K562 (cell line): Measurements from ENCODE around the gene RPL22. TPM values are rescaled to one million over a fixed set of nuclear protein-coding genes. Genes with fewer than 3 reads are reported as not detected.

ENCODE experiments used
- polyA plus RNA-seq, 8 experiments: library from polyadenylated mRNA; depleted of rRNA in 4 of 8; stranded (reverse) in 5 of 8; unstranded in 3 of 8; fragments of >200 nt; fragmentation: Nextera tagmentation in 2 of 8; fragmentation: Illumina TruSeq in 1 of 8; extraction: Ambion mirVana in 2 of 8; extraction: Trizol in 1 of 8; gene quantifications; 2 replicates each; pipeline versions ENCODE4 v1.2.1 to v1.2.3, GENCODE V29; 2011 to 2014; ENCODE audit warnings: inconsistent platforms in 1 of 8, missing spikeins in 1 of 8
- total RNA-seq, 7 experiments: library from RNA; depleted of rRNA in 6 of 7; stranded (reverse); fragments of >200 nt in 6 of 7; fragmentation: Illumina TruSeq in 2 of 7; extraction: Trizol in 2 of 7; gene quantifications; 2 replicates each; pipeline versions ENCODE4 v1.2.1 to v1.2.3, GENCODE V29; 2011 to 2021; ENCODE audit warnings: low replicate concordance in 1 of 7

Gene RPL22
- total and polyA plus RNA-seq, 9 of the 15 experiments (the other 6 are each of a cell fraction or from before 2014, with no cell fraction given): 467 to 1,165 (median 607) TPM

Other genes with a start within 250 kb of the RPL22 start
Only the 7 nearest of the 10 such genes appear.
- gene KCNAB2, start 153.7 kb downstream of the RPL22 start, total RNA-seq (2014; rRNA removed): 4.0 and 11.1 TPM in 2 replicates
- gene KCNAB2, start 153.7 kb downstream of the RPL22 start, total RNA-seq (2014; rRNA removed; fragmentation: Illumina TruSeq; extraction: Trizol): 7.1 and 7.2 TPM in 2 replicates
- 6.1 and 6.4 TPM in 2 replicates for gene KCNAB2, start 153.7 kb downstream of the RPL22 start, total RNA-seq (2015; rRNA removed; fragmentation: Illumina TruSeq; extraction: Trizol)
- 14.7 and 15.8 TPM in 2 replicates for gene KCNAB2, start 153.7 kb downstream of the RPL22 start, total RNA-seq (2021)
- gene KCNAB2, start 153.7 kb downstream of the RPL22 start, polyA plus RNA-seq (2011; rRNA removed): 5.8 and 7.4 TPM in 2 replicates
- 8.1 and 8.2 TPM in 2 replicates for gene KCNAB2, start 153.7 kb downstream of the RPL22 start, polyA plus RNA-seq (2014; fragmentation: Illumina TruSeq; extraction: Trizol)
- 1 to 10 TPM; 1.8 to 2.4 TPM for gene KCNAB2, start 153.7 kb downstream of the RPL22 start, polyA plus RNA-seq (2014; fragmentation: Nextera tagmentation; extraction: Ambion mirVana)
- 8.3 and 10.8 TPM in 2 replicates for gene KCNAB2, start 153.7 kb downstream of the RPL22 start, polyA plus RNA-seq (2014; rRNA removed)
- gene CHD5, start 19.3 kb downstream of the RPL22 start, total RNA-seq (2014; rRNA removed): 0.18 and 0.49 TPM in 2 replicates
- 0.04 and 0.06 TPM in 2 replicates for gene CHD5, start 19.3 kb downstream of the RPL22 start, total RNA-seq (2014; rRNA removed; fragmentation: Illumina TruSeq; extraction: Trizol)
- 0.04 and 0.07 TPM in 2 replicates for gene CHD5, start 19.3 kb downstream of the RPL22 start, total RNA-seq (2015; rRNA removed; fragmentation: Illumina TruSeq; extraction: Trizol)
- 0.09 and 0.16 TPM in 2 replicates for gene CHD5, start 19.3 kb downstream of the RPL22 start, total RNA-seq (2021)
- 0.11 and 0.16 TPM in 2 replicates for gene CHD5, start 19.3 kb downstream of the RPL22 start, polyA plus RNA-seq (2011; rRNA removed)
- 0.03 and 0.39 TPM in 2 replicates for gene CHD5, start 19.3 kb downstream of the RPL22 start, polyA plus RNA-seq (2014; fragmentation: Illumina TruSeq; extraction: Trizol)
- not detected for gene CHD5, start 19.3 kb downstream of the RPL22 start, polyA plus RNA-seq (2014; fragmentation: Nextera tagmentation; extraction: Ambion mirVana)
- gene CHD5, start 19.3 kb downstream of the RPL22 start, polyA plus RNA-seq (2014; rRNA removed): 0.51 and 0.52 TPM in 2 replicates
- gene RNF207, start 6.5 kb upstream of the RPL22 start, total RNA-seq (2014; rRNA removed): 16.8 and 17.8 TPM in 2 replicates
- 5.3 and 7.0 TPM in 2 replicates for gene RNF207, start 6.5 kb upstream of the RPL22 start, total RNA-seq (2014; rRNA removed; fragmentation: Illumina TruSeq; extraction: Trizol)
- 10.9 and 12.9 TPM in 2 replicates for gene RNF207, start 6.5 kb upstream of the RPL22 start, total RNA-seq (2015; rRNA removed; fragmentation: Illumina TruSeq; extraction: Trizol)
- 21.7 and 26.6 TPM in 2 replicates for gene RNF207, start 6.5 kb upstream of the RPL22 start, total RNA-seq (2021)
- 10.8 and 17.6 TPM in 2 replicates for gene RNF207, start 6.5 kb upstream of the RPL22 start, polyA plus RNA-seq (2011; rRNA removed)
- 13.4 and 14.7 TPM in 2 replicates for gene RNF207, start 6.5 kb upstream of the RPL22 start, polyA plus RNA-seq (2014; fragmentation: Illumina TruSeq; extraction: Trizol)
- 1 to 10 TPM; 2.7 to 4.3 TPM for gene RNF207, start 6.5 kb upstream of the RPL22 start, polyA plus RNA-seq (2014; fragmentation: Nextera tagmentation; extraction: Ambion mirVana)
- gene RNF207, start 6.5 kb upstream of the RPL22 start, polyA plus RNA-seq (2014; rRNA removed): 30.6 and 37.1 TPM in 2 replicates
- gene ICMT, start 36.4 kb upstream of the RPL22 start, total RNA-seq (2014; rRNA removed): 58.3 and 62.9 TPM in 2 replicates
- 56.6 and 58.2 TPM in 2 replicates for gene ICMT, start 36.4 kb upstream of the RPL22 start, total RNA-seq (2014; rRNA removed; fragmentation: Illumina TruSeq; extraction: Trizol)
- gene ICMT, start 36.4 kb upstream of the RPL22 start, total RNA-seq (2015; rRNA removed; fragmentation: Illumina TruSeq; extraction: Trizol): 63.3 and 67.4 TPM in 2 replicates
- gene ICMT, start 36.4 kb upstream of the RPL22 start, total RNA-seq (2021): 63.7 and 74.3 TPM in 2 replicates
- 36.2 and 49.5 TPM in 2 replicates for gene ICMT, start 36.4 kb upstream of the RPL22 start, polyA plus RNA-seq (2011; rRNA removed)
- 48.5 and 57.1 TPM in 2 replicates for gene ICMT, start 36.4 kb upstream of the RPL22 start, polyA plus RNA-seq (2014; fragmentation: Illumina TruSeq; extraction: Trizol)
- gene ICMT, start 36.4 kb upstream of the RPL22 start, polyA plus RNA-seq (2014; fragmentation: Nextera tagmentation; extraction: Ambion mirVana): 1 to 10 TPM; 4.3 to 6.3 TPM
- 41.5 and 50.0 TPM in 2 replicates for gene ICMT, start 36.4 kb upstream of the RPL22 start, polyA plus RNA-seq (2014; rRNA removed)
- gene HES3, start 44.6 kb upstream of the RPL22 start, total RNA-seq (2014; rRNA removed): not detected in 2 replicates
- not detected in 2 replicates for gene HES3, start 44.6 kb upstream of the RPL22 start, total RNA-seq (2014; rRNA removed; fragmentation: Illumina TruSeq; extraction: Trizol)
- not detected in 2 replicates for gene HES3, start 44.6 kb upstream of the RPL22 start, total RNA-seq (2015; rRNA removed; fragmentation: Illumina TruSeq; extraction: Trizol)
- 0.27 TPM in 1 of 2 replicates, not detected in the other for gene HES3, start 44.6 kb upstream of the RPL22 start, total RNA-seq (2021)
- gene HES3, start 44.6 kb upstream of the RPL22 start, polyA plus RNA-seq (2011; rRNA removed): not detected in 2 replicates
- gene HES3, start 44.6 kb upstream of the RPL22 start, polyA plus RNA-seq (2014; fragmentation: Illumina TruSeq; extraction: Trizol): not detected in 2 replicates
- not detected for gene HES3, start 44.6 kb upstream of the RPL22 start, polyA plus RNA-seq (2014; fragmentation: Nextera tagmentation; extraction: Ambion mirVana)
- not detected in 2 replicates for gene HES3, start 44.6 kb upstream of the RPL22 start, polyA plus RNA-seq (2014; rRNA removed)
- gene GPR153, start 61.5 kb upstream of the RPL22 start, total RNA-seq (2014; rRNA removed): 0.41 and 1.0 TPM in 2 replicates
- gene GPR153, start 61.5 kb upstream of the RPL22 start, total RNA-seq (2014; rRNA removed; fragmentation: Illumina TruSeq; extraction: Trizol): 0.25 and 0.26 TPM in 2 replicates
- gene GPR153, start 61.5 kb upstream of the RPL22 start, total RNA-seq (2015; rRNA removed; fragmentation: Illumina TruSeq; extraction: Trizol): 0.49 and 0.51 TPM in 2 replicates
- gene GPR153, start 61.5 kb upstream of the RPL22 start, total RNA-seq (2021): 1.3 and 1.5 TPM in 2 replicates
- 0.54 and 0.65 TPM in 2 replicates for gene GPR153, start 61.5 kb upstream of the RPL22 start, polyA plus RNA-seq (2011; rRNA removed)
- 0.54 and 0.71 TPM in 2 replicates for gene GPR153, start 61.5 kb upstream of the RPL22 start, polyA plus RNA-seq (2014; fragmentation: Illumina TruSeq; extraction: Trizol)
- gene GPR153, start 61.5 kb upstream of the RPL22 start, polyA plus RNA-seq (2014; fragmentation: Nextera tagmentation; extraction: Ambion mirVana): under 1 TPM; 0.01 to 0.03 TPM
- 0.85 and 0.90 TPM in 2 replicates for gene GPR153, start 61.5 kb upstream of the RPL22 start, polyA plus RNA-seq (2014; rRNA removed)
- 53.3 and 72.0 TPM in 2 replicates for gene ACOT7, start 194.2 kb upstream of the RPL22 start, total RNA-seq (2014; rRNA removed)
- 8.7 and 11.6 TPM in 2 replicates for gene ACOT7, start 194.2 kb upstream of the RPL22 start, total RNA-seq (2014; rRNA removed; fragmentation: Illumina TruSeq; extraction: Trizol)
- gene ACOT7, start 194.2 kb upstream of the RPL22 start, total RNA-seq (2015; rRNA removed; fragmentation: Illumina TruSeq; extraction: Trizol): 27.1 and 28.4 TPM in 2 replicates
- 92.6 and 95.5 TPM in 2 replicates for gene ACOT7, start 194.2 kb upstream of the RPL22 start, total RNA-seq (2021)
- 37.2 and 76.6 TPM in 2 replicates for gene ACOT7, start 194.2 kb upstream of the RPL22 start, polyA plus RNA-seq (2011; rRNA removed)
- gene ACOT7, start 194.2 kb upstream of the RPL22 start, polyA plus RNA-seq (2014; fragmentation: Illumina TruSeq; extraction: Trizol): 50.7 and 89.2 TPM in 2 replicates
- 10 to 100 TPM in 1 of 2 experiments, 1 to 10 TPM in 1; 7.0 to 10.0 TPM for gene ACOT7, start 194.2 kb upstream of the RPL22 start, polyA plus RNA-seq (2014; fragmentation: Nextera tagmentation; extraction: Ambion mirVana)
- 57.2 and 63.1 TPM in 2 replicates for gene ACOT7, start 194.2 kb upstream of the RPL22 start, polyA plus RNA-seq (2014; rRNA removed)